Tibial nerve (tissue), 4 donors: ENCODE results near the gene TNRC6A. TPM values are rescaled to one million over a fixed set of nuclear protein-coding genes. Genes with fewer than 3 reads are reported as not detected.

Experiments used
- DNase-seq, 2 donors: peaks; one replicate each; pipeline ENCODE4 v3.0.0-alpha.2; 2019; ENCODE audit warnings: low spot score in 2 of 2
- H3K27ac ChIP-seq, 4 donors: fragments of 200-600 bp; sonication (generic) in 3 of 4; one replicate each; pipeline ENCODE4 v1.5.1; 2017 to 2019; ENCODE audit warnings: mild to moderate bottlenecking in 1 of 4
- H3K27me3 ChIP-seq, 2 donors: fragments of 200-600 bp; sonication (generic) in 1 of 2; one replicate each; pipeline versions ENCODE4 v1.5.1 to v1.6.0; 2017 to 2019
- H3K36me3 ChIP-seq, 3 donors: fragments of 200-600 bp; sonication (generic); one replicate each; pipeline ENCODE4 v1.5.1; 2018 to 2019
- H3K4me1 ChIP-seq, 4 donors: fragments of 200-600 bp; sonication (generic) in 3 of 4; one replicate each; pipeline ENCODE4 v1.5.1; 2017 to 2019
- H3K4me3 ChIP-seq, 4 donors: fragments of 200-600 bp; sonication (generic) in 3 of 4; one replicate each; pipeline ENCODE4 v1.5.1; 2017 to 2019; ENCODE audit warnings: mild to moderate bottlenecking in 1 of 4, moderate library complexity in 1 of 4
- H3K9me3 ChIP-seq, 4 donors: fragments of 200-600 bp; sonication (generic) in 3 of 4; one replicate each; pipeline ENCODE4 v1.5.1; 2017 to 2019
- EP300 ChIP-seq, 2 donors: sonication (generic); formaldehyde crosslinking; IDR thresholded peaks; one replicate each; pipeline ENCODE4 v1.6.1; 2017; ENCODE audit warnings: antibody characterized with exemption in 2 of 2, mild to moderate bottlenecking in 1 of 2
- POLR2A ChIP-seq, 2 donors: fragments of 450-650 bp; IDR thresholded peaks; one replicate each; pipeline ENCODE4 v1.6.1; 2017; ENCODE audit warnings: antibody characterized with exemption in 2 of 2, mild to moderate bottlenecking in 2 of 2, moderate library complexity in 2 of 2
- WGBS, 2 donors: methylation state at CpG; one replicate each; pipeline ENCODE4 v1.1.5; 2018; 5-methylcytosine and 5-hydroxymethylcytosine counted together
- total RNA-seq, 4 donors: library from RNA; depleted of rRNA; stranded (reverse); fragments of >200 nt; gene quantifications; one replicate each; pipeline ENCODE4 v1.1.0, GENCODE V29; 2016
- TF ChIP-seq, protein P1 (sequence below), 5 experiments: fragments of 200-600 bp in 3 of 5; fragments of 450-650 bp in 2 of 5; sonication (generic) in 3 of 5; IDR thresholded peaks; one replicate each; pipeline ENCODE4 v1.5.1; 2016 to 2019; ENCODE audit warnings: antibody characterized with exemption in 5 of 5, mild to moderate bottlenecking in 3 of 5, moderate library complexity in 2 of 5

Gene TNRC6A
- total RNA-seq, 4 donors from 2014 or later: 47.7 to 74.5 (median 59.6) TPM

DNA sequence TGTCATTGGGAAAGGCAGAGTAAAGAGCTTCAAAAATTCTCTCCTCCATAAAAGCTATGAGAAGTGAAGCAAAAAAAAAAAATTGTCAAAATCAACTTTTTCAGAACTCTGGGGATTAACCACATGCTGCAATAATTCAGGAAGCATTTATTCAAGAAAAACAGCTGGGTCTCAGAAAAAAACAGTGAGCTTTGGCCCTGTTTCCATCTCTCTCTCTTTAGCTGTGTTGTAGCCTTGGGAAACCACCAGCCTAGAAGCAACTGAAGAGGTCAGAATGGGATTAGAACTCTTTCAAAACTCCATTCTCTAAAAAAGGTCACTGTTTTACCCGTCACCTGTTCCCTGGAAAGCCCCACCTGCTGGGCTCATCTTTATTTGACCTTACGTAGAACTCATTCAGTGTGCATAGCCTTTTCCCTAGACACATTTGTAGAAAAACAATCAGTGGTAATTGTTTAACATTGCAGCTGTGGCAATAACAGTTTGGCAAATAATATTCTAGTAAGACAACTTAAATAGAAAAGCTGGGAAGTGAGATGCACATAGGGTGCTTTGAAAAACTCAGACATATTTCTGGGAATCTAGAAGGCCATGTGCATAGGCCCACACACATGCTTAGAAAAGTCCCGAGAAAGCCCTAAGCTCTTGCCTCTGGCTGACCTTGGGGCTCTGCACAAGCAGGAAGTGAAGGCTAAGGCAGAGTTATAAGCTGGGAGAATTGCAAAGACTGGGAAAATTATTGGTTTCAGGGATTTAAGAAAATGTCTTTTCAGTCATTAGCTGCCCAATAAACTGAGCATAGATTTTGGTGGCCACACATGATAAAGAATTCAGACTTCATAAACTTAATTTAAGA, 134.4 kb downstream of the TNRC6A start:
- H3K4me1 ChIP-seq: no peaks in the 10 kb centered on the region
- H3K4me3 ChIP-seq: no peak overlapping the region
- H3K27ac ChIP-seq: no peak overlapping the region
- no peaks in the 10 kb centered on the region for H3K27me3 ChIP-seq
- TF ChIP-seq, protein P1, sequence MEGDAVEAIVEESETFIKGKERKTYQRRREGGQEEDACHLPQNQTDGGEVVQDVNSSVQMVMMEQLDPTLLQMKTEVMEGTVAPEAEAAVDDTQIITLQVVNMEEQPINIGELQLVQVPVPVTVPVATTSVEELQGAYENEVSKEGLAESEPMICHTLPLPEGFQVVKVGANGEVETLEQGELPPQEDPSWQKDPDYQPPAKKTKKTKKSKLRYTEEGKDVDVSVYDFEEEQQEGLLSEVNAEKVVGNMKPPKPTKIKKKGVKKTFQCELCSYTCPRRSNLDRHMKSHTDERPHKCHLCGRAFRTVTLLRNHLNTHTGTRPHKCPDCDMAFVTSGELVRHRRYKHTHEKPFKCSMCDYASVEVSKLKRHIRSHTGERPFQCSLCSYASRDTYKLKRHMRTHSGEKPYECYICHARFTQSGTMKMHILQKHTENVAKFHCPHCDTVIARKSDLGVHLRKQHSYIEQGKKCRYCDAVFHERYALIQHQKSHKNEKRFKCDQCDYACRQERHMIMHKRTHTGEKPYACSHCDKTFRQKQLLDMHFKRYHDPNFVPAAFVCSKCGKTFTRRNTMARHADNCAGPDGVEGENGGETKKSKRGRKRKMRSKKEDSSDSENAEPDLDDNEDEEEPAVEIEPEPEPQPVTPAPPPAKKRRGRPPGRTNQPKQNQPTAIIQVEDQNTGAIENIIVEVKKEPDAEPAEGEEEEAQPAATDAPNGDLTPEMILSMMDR (IDR thresholded peaks at IDR 0.05): no peak
- no peak for TF ChIP-seq POLR2A (IDR thresholded peaks at IDR 0.05)
- TF ChIP-seq EP300 (IDR thresholded peaks at IDR 0.05): no peak
- DNase-seq: no peak
- no peaks in the 10 kb centered on the region for H3K36me3 ChIP-seq
- WGBS, 2 donors: 66 to 69% methylated on average over 3 of the region's 3 CpGs
- peaks cover 0 to 19% (median 1%) of the 10 kb centered on the region in 4 donors for H3K9me3 ChIP-seq

DNA sequence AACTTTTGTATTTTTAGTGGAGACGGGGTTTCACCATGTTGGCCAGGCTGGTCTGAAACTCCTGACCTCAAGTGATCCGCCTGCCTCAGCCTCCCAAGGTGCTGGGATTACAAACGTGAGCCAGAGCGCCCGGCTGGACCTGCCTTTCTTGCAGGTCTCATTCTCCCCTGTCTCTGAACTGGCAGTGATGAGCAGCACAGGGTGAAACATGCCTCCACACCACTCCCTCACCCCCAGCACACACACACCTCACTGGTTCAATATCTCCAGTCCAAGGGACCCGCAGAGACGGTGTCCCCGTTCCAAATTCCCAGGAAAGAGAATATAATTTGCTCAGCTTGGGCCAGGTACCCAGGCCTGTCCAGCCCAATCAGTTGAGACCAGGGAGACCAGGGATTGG, 139.6 kb downstream of the TNRC6A start:
- WGBS, 2 donors: 76 to 77% methylated on average over 8 of the region's 8 CpGs
- H3K27me3 ChIP-seq: no peaks in the 10 kb centered on the region
- DNase-seq: no peak
- H3K9me3 ChIP-seq: peaks cover 0 to 11% (median 1%) of the 10 kb centered on the region in 4 donors
- no peaks in the 10 kb centered on the region for H3K36me3 ChIP-seq
- H3K4me1 ChIP-seq: no peaks in the 10 kb centered on the region
- no peak overlapping the region for H3K27ac ChIP-seq
- TF ChIP-seq EP300 (IDR thresholded peaks at IDR 0.05): no peak
- no peak overlapping the region for H3K4me3 ChIP-seq

DNA sequence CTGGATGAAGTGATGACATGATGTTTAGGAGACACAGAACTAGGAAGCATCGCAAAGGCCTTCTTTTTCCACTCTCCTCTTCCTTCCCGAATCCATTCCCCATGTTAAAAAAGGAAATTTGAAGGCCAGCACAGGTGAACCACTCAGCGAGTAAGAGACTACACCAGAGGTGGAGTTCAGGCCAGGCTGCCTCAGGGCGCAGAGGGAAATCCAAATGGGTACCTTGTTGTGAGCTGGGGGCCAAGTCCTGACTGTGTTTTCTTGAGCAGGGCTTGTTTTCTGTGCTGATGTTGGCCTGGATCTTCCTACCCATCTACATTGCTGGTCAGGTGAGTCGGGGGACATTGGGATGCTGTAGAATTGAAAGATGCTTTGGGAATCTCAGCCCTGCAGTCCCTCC, 142.4 kb downstream of the TNRC6A start:
- TF ChIP-seq, protein P1 (IDR thresholded peaks at IDR 0.05): no peak
- TF ChIP-seq EP300 (IDR thresholded peaks at IDR 0.05): no peak
- H3K27me3 ChIP-seq: no peaks in the 10 kb centered on the region
- DNase-seq: no peak
- H3K9me3 ChIP-seq: peaks cover 0 to 5% (median 0%) of the 10 kb centered on the region in 4 donors
- 90 to 92% methylated on average over 5 of the region's 5 CpGs for WGBS, 2 donors
- H3K27ac ChIP-seq: no peak overlapping the region
- H3K4me3 ChIP-seq: no peak overlapping the region
- no peaks in the 10 kb centered on the region for H3K4me1 ChIP-seq
- no peaks in the 10 kb centered on the region for H3K36me3 ChIP-seq

DNA sequence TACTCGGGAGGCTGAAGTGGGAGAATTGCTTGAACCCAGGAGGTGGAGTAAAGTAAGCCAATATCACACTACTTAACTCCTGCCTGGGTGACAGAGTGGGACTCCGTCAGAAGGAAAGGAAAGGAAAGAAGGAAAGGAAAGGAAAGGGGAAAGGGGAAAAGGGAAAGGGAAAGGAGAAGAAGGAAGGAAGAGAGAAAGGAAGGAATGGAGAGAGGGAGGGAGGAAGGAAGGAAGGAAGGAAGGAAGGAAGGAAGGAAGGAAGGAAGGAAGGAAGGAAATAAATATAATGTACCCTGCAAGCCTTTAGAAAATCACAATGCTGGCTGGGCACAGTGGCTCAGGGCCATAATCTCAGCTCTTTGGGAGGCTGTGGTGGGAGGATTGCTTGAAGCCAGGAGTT, 143.6 kb downstream of the TNRC6A start:
- Histone ChIP-seq H3K27me3 (no peaks in the 10 kb centered on the region), H3K4me3 (no peak overlapping the region), H3K4me1 (no peaks in the 10 kb centered on the region), H3K36me3 (no peaks in the 10 kb centered on the region), H3K27ac (no peak overlapping the region), H3K9me3 (peaks cover 0 to 1% (median 0%) of the 10 kb centered on the region in 4 donors)
- no peak for TF ChIP-seq EP300 (IDR thresholded peaks at IDR 0.05)
- TF ChIP-seq, protein P1 (IDR thresholded peaks at IDR 0.05): no peak
- no peak for TF ChIP-seq POLR2A (IDR thresholded peaks at IDR 0.05)
- DNase-seq: no peak
- 68 to 71% methylated on average over 2 of the region's 2 CpGs for WGBS, 2 donors

DNA sequence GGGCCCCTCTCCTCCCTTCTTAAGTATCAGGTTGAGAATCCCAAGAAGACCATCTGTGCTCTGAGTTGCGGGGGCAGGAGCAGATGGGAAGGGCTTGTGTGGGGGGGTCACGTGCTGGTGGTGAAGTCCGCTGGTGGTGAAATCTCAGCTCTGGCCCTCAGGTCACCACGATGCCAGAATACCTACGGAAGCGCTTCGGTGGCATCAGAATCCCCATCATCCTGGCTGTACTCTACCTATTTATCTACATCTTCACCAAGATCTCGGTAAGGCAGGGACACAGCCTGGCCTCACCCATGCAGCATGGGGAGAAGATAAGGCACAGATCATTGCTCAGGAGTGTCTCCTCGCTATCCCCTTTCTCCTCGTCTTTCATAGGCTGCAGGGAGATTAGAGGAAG, 146.0 kb downstream of the TNRC6A start:
- no peaks in the 10 kb centered on the region for H3K36me3 ChIP-seq
- H3K9me3 ChIP-seq: no peaks in the 10 kb centered on the region
- H3K4me3 ChIP-seq: no peak overlapping the region
- no peaks in the 10 kb centered on the region for H3K27me3 ChIP-seq
- 89 to 90% methylated on average over 10 of the region's 10 CpGs for WGBS, 2 donors
- TF ChIP-seq, protein P1 (IDR thresholded peaks at IDR 0.05): no peak
- TF ChIP-seq POLR2A (IDR thresholded peaks at IDR 0.05) (no peak), EP300 (IDR thresholded peaks at IDR 0.05) (no peak)
- H3K27ac ChIP-seq: no peak overlapping the region
- no peak for DNase-seq
- no peaks in the 10 kb centered on the region for H3K4me1 ChIP-seq

Other genes with a start within 250 kb of the TNRC6A start
- 100 to 1,000 TPM in 1 of 4 donors, 10 to 100 TPM in 3; 39.0 to 110 (median 53.5) TPM for gene RBBP6, start 190.1 kb upstream of the TNRC6A start, total RNA-seq
- not detected for gene SLC5A11, start 116.3 kb downstream of the TNRC6A start, total RNA-seq